NCI-H1048 (cell line): Measurements from ENCODE around the gene CEMIP2.
"Not testable (repeated sequence)": the region's sequence is repeated elsewhere in the genome, so short reads cannot be mapped to it uniquely, and the experiment has no call there.

Experiments
- DNase-seq: peaks from one replicate; lab custom pipeline; 2025; lab: John Stamatoyannopoulos, UW

Gene CEMIP2

DNA sequence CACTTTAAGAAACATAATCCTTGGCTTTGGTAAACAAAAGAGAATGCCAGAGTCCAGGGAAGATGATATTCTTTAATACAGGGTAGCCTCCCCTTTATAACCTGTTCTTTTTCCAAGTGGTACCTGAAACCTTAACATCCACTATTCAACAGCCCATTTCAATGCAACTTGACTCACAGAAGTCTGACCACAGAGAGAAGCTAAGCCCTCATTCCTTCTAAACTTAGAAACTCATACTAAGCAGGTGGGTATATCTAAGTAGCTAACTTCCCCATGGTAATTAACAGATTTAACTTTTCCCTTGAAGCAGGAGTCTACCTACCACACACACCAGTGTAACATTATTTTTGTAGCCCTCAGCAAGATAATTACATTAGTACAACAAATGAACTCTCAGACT, 91.9 kb downstream of the CEMIP2 start:
- no peak for DNase-seq

DNA sequence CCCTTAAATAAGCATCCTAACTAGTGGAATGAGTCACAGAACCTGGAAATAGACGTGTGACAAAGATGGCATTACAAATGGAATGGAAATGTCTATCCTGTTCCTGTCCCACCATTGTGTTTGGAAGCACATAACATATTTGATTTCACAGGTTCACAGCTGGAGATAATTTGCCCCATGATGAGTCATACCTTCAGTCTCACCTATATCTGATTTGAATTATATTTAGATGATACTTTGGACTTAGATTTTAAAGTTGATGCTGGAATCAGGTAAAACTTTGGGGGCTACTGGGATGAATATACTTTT, 92.5 kb downstream of the CEMIP2 start:
- DNase-seq: no peak

DNA sequence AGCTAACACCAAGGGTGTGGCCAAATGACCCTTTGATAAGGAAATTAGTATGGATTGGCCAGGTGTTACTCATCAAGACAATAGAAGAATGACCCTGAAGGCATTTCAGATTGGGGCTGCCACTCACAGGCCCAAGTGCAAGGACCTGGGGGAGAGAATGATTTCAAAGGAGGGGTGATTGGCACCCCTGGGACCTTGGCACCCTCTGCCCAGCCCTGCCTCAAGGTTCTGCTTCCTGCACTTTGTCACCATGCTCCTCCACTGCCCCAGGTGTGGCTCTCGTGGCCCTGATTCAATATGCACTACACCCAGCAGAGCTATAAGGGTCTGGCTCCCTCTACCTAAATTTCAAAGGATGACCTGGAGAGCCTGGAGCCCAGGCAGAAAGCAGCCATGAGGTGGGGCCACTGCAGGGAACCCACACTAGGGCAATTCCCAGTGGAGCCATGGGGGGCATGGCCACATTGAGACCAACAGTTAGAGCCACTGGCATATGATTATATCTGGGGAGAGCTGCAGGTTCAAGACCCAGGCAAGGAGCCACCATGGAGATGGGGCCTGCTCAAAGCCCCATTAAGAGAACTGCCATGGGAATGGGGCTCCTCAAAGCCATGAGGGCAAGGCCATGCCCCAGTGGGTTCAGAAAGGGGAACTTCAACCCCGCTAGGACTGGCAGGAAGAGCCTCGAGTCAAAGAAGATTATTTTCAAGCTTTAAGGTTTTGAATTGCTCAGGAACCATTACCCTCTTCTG, 93.0 kb downstream of the CEMIP2 start:
- DNase-seq: no peak

DNA sequence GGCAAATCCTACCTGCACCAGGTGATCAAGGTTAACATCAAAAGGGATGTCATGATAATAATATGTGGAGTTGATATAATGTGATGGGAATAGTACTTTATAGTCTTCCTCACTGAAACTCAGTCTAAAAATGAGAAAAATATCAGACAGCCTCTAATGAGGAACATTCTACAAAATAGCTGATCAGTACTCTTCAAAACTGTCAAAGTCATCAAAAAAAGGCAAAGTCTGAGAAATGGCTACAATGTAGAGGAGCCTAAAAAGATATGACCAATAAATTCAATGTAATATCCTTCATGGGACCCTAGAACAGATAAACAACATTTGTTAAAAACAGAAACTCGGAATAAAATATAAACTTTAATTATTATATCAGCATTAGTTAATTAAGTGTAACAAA, 95.7 kb downstream of the CEMIP2 start:
- no peak for DNase-seq

DNA sequence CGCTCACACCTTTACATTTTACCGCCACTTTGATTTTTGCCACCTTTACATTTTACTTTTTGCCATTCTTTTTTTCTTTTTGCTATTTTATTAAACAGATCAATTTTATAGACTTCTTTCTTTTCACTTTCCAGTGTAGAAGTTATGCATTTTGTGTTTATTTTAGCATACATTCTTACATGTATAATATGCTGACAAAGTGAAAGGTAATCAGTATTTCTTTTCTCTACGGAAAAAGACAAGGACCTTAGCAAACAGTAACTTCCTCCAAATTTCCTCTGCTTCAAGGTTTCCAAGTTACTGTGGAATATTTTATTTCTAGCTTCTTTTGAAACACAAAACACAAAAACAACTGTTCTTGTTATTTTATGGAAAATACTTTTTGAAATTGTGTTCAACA, 97.0 kb downstream of the CEMIP2 start:
- no peak for DNase-seq

DNA sequence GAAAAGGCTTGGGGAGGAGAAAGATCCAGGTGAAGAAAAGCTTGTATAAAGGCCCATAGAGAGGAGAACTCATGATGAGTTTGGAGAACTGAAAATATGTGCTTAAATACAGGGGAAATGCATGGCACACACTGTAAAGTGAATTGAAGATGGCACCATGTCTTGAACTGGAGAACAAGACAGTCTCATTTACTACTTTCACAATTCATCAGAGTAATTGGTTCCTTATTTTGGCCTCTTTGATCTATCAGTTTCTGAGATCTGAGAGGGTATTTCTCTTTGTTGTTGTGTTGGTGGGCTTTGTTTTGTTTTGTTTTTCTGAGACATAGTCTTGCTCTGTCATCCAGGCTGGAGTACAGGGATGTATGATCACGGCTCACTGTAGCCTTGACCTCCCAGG, 98.2 kb downstream of the CEMIP2 start:
- DNase-seq: no peak

DNA sequence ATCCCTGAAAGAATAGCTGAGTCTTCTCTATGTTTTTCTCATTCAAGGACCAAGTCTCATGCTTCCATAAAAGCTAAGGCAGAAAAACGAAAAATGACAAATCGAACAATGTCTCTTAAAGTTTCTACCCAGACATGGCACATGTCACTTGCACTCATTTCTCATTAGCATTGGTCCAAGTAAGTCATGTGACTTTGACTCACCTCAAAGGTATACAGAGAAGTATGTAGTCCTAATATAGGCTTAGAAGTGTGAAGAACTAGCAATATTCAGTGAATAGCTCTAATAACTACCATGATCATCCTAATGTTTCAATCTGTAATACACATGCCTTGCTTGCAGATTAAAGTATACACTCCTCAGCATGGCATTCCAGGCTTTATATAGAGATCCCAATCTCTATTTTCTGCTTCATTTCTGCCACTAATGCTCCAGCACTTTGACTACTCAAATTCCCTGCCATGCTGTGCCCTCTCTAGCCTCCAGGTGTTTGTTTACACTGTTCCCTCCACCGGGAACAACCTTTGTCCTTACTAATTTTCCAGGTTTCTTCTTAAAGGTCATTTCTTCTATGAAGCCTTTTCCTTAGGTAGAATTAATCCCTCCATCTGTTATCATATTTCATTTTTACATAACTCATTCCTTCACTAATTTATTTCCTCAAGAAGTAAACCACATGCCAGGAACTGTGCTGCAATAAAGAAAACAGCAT, 98.9 kb downstream of the CEMIP2 start:
- DNase-seq: no peak

DNA sequence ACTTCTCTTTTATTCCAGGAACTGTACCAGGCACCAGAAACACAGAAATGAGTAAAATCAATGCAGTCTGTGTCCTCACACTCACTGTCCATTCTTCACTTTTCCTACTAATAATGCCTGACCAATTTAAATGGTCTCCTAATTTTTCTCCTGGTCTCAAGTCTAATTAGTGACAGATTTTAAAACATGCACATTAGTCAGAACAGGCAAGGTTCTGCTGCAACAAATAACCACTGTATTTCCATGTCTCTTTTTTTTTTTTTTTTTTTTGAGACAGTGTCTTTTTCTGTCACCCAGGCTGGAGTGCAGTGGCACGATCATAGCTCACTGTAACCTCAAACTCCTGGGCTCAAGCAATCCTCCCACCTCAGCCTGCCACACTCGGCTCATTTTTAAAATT, 99.6 kb downstream of the CEMIP2 start:
- no peak for DNase-seq

DNA sequence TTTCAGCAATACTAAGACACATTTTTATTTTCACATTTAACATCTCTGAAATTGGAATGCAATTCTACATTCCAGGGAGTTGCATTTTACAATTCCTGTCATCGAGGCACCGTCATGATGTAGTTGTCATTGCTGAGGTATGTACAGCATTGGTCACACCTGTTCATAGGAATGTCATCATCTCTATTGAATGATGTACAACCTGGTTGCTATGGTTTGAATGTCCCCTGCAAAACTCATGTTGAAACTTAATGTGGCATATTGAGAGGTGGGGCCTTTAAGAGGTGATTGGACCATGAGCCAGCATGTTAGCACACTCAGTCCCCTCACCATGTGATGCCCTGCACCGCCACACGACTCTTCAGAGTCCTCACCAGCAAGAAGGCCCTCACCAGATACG, 103.1 kb downstream of the CEMIP2 start:
- DNase-seq: no peak

DNA sequence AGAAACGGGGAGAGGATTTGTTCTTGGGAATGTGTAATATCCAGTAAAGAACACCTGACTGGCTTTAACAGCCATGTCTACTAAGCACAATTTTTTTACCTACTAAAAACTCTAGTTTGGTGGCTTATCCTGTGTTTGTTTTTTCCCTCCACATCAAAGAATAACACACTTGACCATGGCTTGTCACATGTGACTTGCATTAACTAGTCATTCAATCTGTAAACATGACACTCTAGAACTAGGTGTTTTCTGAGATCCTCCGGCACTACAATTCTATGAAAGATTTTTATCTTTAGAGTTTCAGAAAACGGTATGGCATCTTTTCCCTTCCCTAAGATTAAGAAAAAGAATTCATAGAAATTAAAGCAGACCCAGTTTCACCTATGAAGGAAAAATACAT, 103.7 kb downstream of the CEMIP2 start:
- DNase-seq: no peak

DNA sequence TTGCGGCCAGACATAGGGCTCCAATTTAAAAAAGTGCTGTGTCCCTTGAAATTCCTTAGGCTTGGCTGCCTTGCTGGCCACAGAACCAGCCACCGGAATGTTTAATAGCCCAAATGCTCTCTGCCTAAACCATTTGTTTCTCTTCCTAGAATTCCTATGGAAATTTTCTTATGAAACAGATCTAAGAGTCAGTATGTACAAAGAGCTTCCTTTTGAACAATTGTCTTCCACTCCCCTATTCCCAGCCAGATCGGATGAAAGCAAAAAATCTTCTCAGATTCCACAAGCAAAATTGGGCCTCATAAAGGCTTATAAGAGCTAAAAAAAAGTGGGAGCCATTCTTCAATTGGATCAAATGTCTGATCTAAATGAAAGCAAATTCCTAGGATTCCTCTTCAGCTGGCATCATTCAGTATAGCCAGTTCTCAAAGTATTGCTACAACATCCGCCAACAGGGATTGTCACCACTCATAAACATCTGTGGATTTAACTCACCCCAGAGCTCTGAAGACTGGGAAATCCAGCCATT, 104.3 kb downstream of the CEMIP2 start:
- no peak for DNase-seq

DNA sequence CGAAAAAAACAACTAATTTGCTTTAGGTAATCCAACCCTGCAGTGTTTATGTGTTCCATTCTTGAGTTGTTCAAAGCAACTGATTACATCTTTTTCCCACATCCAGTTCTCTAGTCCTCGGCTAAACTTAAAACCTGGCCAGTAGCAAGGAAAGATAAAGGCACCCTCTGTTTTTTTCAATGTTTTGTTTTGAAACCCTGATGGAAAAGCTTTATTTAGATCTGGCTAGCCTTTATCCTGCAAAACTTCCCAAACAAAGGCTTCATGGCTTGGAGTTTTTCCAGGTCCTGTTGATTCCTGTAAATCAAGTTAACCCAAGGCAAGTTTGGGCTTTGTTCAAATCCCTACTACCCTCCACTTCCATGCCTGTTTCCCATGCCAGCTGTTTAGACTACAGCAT, 105.1 kb downstream of the CEMIP2 start:
- DNase-seq: no peak

DNA sequence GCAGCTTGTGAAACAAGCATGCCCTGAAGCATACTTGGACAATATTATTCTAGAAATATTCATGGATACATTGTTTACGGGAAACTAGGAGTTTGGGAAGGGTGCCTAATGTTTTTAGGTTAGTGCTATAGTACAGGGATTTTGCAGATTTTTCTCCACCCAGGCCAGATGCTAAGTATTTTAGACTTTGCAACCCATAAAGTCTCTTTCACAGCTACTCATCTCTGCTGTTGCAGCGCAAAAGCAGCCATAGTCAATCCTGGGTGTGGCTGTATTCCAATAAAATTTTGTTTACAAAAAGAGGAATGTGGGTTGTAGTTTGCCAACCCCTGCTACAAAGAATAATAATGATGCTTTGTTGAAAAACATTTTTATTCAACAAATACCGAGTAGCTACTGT, 106.2 kb downstream of the CEMIP2 start:
- DNase-seq: no peak

DNA sequence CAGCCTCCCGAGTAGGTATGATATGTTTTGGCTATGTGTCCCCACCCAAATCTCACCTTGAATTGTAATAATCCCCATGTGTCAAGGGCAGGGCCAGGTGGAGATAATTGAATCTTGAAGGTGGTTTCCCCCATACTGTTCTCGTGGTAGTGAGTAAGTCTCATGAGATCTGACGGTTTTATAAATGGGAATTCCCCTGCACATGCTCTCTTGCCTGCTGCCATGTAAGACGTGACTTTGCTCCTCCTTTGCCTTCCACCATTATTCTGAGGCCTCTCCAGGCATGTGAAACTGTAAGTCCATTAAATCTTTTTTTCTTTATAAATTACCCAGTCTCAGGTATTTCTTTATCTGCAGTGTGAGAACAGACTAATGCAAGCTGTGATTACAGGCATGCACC, 111.0 kb downstream of the CEMIP2 start:
- not testable (repeated sequence) for DNase-seq

DNA sequence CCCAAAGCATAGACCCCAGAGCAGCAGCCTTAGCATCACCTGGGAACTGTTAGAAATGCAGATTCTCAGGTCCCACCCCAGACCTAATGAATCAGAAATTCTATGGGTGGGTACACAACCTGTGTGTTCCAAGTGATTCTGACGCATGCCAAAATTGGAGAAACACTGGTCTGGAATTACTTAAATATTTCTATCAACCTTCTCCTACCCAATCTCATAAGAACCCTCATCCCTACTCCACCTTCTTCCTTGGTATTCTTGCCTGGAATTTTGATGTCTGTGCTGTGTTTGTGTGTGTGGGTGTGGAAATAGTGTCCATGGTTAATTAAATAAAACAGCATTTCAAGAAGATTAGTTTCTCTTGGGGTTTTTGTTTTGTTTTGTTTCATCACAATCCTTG, 111.8 kb downstream of the CEMIP2 start:
- DNase-seq: no peak

DNA sequence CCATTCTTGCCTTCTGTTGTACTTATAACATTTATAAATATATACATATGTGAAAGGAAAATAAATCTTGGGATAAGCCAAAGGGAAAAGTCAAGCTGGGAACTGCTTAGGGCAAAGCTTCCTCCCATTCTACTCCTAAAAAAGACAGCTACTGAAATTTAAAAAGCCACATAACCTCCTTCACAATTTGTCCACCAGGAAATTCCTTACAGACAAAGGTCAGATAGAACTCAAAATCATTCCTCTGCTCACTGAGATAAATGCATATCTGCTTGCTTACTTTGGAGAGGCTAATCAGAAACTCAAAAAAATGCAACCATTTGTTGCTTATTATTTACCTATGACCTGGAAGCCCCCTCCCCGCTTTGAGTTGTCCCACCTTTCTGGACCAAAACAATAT, 112.5 kb downstream of the CEMIP2 start:
- DNase-seq: no peak

DNA sequence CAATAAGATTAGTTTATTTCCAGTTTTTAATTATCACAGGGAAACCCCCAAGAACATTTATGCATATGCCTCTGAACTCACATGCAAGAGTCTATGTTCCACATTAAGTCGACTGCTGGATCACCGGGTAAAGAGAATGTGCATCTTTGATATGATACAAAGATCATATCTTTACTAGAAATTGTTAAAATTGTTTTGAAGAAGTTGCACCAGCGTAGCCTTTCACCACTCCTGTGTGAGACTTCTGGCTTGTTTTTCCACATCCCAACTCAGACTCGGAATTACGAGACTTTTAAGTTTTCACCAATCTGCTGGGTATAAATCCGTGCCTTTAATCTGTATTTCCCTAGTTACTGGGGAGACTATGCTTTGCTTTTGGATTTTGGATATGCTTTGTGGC, 113.2 kb downstream of the CEMIP2 start:
- no peak for DNase-seq

DNA sequence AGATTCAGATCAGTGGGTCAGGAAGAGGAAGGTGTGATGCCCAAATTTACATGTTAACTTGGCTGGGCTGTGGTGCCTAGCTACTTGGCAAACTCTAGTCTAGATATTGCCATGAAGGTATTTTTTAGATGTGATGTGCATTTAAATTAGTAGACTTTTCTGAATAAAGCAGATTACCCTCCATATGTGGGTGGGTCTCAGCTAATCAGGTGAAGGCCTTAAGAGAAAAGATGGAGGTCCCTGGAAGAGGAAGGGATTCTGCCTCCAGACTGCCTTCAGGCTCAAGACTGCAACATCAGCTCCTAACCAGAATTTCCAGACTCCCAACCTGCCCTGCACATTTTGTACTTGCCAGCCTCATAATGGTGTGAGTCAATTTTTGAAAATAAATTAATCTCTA, 115.8 kb downstream of the CEMIP2 start:
- no peak for DNase-seq

DNA sequence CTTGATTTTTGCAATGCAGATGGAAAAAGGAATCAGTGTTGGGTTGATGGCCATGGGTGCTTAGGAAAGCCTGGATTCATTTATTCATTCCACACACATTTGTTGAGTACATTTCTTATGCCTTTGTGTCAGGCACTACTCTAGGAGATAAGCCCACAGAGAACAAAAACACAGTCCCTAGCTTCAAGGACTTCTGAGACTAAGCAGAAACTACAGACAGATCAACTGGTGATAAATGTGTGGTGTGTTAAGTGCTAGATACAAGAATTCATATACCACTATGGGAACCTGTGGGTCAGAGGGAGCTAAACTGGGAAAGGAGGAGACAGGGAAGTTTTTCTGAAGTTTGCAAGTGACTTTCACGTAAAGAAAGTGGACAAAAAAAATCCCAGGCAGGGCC, 119.9 kb downstream of the CEMIP2 start:
- no peak for DNase-seq

DNA sequence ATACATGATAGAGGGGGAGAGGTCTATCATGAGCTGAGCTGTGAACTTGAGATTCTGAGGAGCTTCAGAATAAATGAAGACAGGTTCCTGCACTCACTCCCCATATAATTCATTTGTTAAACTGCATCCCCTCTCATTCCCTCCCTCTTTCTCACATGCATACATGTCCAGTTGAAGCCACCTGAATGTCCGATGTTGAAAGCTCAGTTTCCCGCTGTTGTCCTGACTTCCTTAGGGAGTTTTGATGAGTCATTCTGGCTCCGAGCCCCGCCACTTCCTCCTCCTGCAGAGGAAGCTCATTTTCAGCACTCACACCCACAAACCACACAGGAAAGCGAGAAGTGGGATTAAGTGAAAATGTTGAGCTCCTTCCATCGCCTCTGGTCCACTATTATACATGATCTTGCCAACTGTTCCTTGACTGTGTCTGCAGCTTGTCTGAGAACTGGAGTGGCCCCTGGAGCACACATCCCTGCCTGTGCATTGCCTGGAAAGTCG, 121.2 kb downstream of the CEMIP2 start:
- no peak for DNase-seq

DNA sequence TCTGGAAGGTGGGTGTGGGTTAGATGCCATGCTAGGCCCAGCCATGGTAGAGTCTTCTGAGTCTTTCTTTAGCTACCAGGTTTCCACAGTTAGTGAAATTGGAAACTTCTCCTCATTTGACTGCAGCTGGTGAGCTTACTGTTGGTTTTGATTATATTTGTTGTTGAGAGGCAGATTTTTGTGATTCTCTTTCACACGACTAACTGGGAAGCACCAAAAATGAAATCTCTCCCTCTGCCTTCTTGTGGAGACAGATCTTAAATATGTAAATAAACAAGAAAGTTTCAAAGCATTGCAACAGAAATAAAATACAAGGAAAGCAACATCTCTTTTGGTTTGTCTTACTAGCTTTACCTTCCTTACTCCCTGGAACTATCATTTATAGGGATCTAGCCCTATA, 122.2 kb downstream of the CEMIP2 start:
- no peak for DNase-seq

DNA sequence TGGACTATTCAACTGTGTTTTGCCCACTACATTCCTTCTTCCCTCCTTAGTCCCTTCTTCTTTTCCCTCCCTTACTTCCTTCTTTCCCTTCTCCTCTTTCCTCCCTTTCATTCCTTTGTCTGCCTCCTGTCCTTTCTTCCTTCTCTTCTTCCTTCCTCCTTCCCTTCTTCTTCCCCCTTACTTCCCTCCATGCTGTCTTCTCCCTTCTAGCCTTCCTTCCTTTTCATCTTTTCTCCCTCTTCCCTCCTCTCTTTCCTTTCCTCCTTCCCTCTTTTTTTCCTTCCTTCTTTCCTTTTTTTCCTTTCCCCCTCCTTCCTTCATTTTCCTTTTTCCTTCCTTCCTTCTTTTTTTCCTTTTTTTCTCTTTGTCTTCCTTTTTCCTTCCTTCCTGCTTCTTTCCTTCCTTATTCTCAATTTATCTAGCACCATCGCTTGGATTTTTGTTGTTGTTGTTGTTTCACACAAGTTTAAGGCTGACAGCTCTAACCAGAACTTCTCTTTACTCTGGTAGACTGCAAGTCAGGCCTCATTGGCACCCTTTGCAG, 123.4 kb downstream of the CEMIP2 start:
- DNase-seq: no peak

DNA sequence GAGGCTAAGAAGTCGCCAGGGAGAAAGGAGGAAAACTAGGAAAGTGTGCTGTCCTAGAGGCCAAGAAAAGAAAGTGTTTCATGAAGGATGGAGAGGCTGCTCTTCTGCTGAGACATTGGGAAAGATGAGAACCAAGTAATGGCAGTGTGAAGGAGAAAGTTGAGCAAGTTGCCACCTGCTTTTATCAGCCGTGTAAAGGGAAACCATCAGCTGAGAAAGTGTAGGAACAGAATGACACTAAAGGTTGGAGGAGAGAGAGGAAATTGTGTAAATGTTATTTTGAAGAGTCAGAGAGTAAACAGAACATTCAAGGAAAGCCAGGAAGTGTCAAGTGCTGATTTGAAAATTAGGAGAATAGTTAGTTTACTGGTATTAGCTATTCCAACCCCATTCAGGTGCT, 125.0 kb downstream of the CEMIP2 start:
- DNase-seq: no peak
